GM19035 (cell line): Measurements from ENCODE around the gene MOB1B.
"Not testable (repeated sequence)": the region's sequence is repeated elsewhere in the genome, so short reads cannot be mapped to it uniquely, and the experiment has no call there.

ENCODE experiments used
- ATAC-seq: cut with Tn5 transposase; IDR thresholded peaks from one replicate; pipeline ENCODE4 v1.9.1; 2021; ENCODE audit not compliant: unreplicated experiment

The MOB1B gene

DNA sequence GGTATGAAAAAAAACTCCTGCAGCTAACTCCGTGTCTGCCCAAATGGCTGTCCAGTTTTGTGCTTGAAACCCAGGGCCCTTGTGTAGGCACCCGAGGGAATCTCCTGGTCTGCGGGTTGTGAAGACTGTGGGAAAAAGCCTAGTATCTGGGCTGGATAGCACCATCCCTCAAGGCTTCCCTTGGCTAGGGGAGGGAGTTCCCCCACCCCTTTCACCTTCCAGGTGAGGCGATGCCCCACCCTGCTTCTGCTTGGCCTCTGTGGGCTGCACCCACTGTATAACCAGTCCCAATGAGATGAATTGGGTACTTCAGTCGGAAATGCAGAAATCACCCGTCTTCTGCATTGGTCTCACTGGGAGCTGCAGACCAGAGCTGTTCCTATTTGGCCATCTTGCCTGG, 102.9 kb downstream of the MOB1B start:
- not testable (repeated sequence) for ATAC-seq

- ATAC-seq = peak; percentile 77
Observed at GRCh38 chr4:71006203-71006907, 104.2 kb downstream of the MOB1B start.

DNA sequence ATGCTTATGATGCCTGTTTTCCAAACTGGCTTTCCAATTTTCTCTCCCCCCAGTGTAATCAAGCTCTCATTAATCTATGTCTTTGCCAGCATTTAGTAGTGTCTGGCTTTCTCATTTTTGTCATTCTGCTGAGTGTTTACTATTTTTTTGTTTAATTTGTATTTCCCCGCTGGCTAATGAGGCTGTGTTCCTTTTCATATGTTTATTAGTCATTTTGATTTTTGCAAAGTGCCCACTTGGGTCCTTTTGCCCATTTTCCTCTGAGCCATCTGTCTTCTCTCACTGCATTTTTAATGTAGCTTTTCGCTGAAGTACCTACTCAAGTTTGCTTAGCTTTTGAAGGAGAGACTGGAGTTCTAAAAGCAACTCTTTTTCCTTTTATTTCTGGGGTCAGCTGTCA, 106.0 kb downstream of the MOB1B start:
- no peak for ATAC-seq

GRCh38 chr4:71009086-71009485, 106.9 kb downstream of the MOB1B start:
- ATAC-seq = no peak

GRCh38 chr4:71009890-71010588, 107.9 kb downstream of the MOB1B start:
- ATAC-seq = peak; percentile 53

GRCh38 chr4:71011451-71011850, 109.3 kb downstream of the MOB1B start:
- no peak for ATAC-seq

DNA sequence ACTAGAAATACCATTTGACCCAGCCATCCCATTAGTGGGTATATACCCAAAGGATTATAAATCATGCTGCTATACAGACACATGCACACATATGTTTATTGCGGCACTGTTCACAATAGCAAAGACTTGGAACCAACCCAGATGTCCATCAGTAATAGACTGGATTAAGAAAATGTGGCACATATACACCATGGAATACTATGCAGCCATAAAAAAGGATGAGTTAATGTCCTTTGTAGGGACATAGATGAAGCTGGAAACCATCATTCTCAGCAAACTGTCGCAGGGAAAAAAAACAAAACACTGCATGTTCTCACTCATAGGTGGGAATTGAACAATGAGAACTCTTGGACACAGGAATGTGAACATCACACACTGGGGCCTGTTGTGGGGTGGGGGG, 115.2 kb downstream of the MOB1B start:
- ATAC-seq = not testable (repeated sequence)

GRCh38 chr4:71020611-71021010, 118.4 kb downstream of the MOB1B start:
- ATAC-seq = no peak

DNA sequence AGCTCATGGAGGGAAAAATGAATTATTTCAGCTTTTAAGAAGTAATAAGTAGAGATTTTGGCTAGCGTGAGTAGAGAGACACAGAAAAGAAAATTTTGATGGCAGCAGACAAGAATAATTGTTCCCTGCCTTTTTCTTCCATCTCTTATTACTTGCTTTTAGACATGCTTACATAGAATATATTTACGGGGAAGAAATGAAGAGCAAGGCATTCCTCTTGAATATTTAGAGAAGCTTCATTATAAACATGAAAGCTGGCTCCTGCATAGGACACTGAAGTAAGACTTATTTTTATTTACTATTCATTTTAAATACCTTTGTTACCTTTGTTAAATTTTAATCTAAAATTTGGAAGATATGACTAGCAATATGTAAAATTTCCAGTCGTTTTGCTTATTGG, 123.5 kb downstream of the MOB1B start:
- no peak for ATAC-seq

- ATAC-seq = no peak
Observed at GRCh38 chr4:71026086-71026485, 123.9 kb downstream of the MOB1B start.

GRCh38 chr4:71027611-71028010, 125.4 kb downstream of the MOB1B start:
- no peak for ATAC-seq

DNA sequence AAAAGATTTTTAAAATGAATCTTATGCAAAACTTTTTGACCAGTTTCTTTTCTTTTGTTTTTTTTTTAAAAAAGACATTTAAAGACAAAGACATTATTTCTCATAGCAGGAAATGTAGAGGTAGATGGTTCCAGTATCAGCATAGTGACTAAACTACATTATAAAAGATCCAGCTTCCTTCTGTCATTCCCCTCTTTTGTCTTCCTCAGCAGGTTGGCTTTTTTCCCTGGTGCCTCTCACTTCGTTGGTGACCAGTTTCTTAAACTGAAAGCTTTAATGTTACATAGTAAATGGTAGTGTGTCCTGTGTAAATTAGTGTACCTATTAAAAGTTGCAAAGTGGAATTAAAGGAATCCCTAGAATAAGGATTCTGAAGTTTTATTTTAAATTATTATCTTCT, 127.3 kb downstream of the MOB1B start:
- ATAC-seq = no peak

GRCh38 chr4:71032106-71032505, 129.9 kb downstream of the MOB1B start:
- not testable (repeated sequence) for ATAC-seq
